DMS153 (cell line): ENCODE data around the gene HOXC6.

ENCODE experiments used
- DNase-seq: peaks from one replicate; lab custom pipeline; 2025; lab: John Stamatoyannopoulos, UW

The HOXC6 gene

GRCh38 chr12:54002915-54003389 is 25.3 kb upstream of the HOXC6 start:
- no peak for DNase-seq

GRCh38 chr12:54003625-54004024 is 24.6 kb upstream of the HOXC6 start:
- DNase-seq: no peak

GRCh38 chr12:54004063-54004840 is 24.0 kb upstream of the HOXC6 start:
- no peak for DNase-seq

DNA sequence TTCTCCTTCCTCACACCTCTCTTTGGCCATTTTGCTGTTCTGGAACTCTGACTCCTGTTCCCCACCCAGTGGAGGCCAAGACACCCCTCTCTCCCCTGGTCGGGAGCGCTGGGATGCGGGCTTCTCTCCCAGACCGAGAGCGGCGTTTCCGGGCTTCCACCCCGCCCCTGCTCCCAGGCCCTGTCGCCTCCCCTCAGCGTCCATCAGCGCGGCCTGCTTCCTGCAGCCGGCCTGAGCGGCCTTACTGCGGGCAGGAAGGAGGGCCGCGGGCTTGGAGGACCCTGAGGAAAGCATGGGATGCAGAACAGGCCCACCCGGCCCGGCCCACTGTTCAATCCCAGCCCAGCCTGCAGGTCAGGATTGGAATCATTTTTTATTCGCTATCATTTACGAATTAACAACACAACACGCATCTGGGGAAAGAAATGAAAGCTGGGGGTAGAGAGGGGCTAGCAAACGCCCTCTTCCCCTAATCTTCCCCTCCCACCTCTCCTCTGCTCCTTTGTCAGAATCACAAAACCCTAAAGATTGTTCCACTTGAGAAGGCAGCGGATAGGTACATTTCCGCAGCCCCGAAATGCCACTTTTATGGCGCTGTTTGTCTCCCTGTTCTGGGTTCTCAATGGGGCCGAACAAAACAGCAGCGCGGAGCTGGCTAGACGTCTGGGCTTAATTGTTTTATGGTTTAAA is 23.3 kb upstream of the HOXC6 start:
- DNase-seq: peak; percentile 13

- DNase-seq: no peak
Observed at GRCh38 chr12:54005531-54005852, 22.7 kb upstream of the HOXC6 start.

DNA sequence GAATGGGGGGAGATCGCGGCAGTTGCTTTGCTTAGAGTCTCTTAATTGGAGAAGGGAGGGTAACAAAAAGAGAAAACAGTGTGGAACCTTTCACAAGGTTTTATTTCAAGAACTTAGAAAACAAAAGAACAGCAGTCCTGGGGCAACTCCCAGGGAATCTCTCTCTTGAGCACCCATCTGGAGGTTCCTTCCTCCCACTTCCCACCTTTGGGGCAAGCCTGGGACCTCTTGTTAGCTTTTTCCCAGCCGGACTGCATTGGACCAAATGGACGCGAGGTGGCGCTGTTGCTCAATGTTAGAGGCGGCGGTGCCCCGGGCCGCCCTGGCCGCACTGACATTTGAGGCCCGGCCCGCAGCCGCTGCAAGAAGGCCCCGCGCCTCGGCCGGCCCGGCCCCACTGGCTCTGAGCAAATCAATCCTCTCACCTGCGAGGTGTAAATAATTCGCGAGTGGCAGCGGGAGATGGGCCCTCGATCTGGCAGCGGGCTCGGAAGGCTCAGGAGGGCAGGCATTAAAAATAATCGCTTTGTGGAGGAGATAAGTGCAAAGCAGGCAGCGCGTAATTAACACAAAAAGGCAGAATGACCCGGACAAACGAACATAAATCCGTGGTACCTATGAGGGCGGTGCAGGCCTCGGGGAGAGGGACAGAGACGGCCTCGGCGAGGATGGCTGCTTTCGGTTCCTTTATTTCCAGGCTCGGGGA is 22.2 kb upstream of the HOXC6 start:
- peak; percentile 20 for DNase-seq

DNA sequence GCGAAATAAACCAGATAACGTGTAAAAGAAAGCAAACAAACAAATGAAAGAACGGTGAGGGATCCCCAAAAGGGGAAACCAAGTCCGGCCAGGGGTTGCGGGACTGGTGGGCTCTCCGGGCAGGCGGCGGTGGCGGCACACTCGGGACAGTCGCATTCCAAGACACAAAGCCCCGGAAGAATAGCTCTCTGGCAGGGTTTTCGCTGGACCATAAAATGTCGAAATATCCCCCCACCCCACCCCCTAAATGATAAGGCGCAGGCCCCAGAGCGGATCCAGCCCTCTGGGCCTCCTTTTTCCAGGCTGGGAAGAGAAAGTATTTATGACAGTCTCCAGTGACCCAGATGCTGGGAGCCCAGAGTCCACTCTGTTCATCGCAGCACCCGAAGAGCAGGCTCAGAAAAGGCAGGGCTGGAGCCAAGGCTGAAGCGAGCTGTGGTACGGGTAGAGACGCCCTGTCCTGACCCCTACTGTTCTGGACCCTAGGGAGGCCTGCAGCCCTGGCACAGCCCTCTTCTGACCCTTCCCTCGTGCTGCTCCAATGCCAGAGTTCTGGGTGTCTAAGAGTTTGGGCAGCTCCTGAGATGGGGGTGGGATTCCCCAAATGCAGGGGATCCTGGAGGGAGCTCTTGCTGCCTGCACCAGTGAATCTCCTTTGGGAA is 21.6 kb upstream of the HOXC6 start:
- DNase-seq: no peak

DNA sequence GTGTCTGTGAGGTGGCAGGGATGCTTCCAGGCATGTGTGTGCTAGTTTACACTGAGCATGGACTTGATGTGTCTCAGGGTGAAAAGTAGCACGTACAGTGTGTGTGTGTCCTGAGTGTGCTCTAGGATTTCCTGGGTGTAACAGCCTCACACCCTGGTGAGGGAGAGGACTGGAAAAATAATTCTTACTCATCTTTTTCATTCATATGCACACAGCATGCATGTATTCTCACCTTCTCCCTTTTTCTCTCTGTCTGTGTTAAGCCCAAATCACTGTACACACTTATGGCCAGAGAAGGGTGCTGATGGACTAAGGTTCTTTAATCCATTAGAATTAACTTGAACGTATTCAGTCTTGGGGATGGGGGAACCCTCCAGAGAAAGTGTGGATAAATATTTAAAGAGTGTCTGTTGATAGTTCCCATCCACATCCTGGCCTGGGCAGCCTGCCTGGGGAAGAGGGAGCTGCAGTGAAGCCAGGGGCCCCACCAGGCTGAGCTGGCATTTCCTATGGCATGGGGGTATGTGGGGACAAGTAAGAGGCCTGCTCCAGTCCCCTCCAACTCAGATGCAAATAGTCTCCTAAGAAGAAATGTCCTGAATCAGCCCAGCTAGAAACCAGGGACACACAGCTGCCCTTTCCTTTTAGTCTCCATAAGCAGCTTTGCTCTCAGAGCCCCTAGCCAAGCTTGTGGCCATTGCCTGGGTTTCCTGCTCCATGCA is 20.5 kb upstream of the HOXC6 start:
- DNase-seq: no peak

- DNase-seq: no peak
Observed at GRCh38 chr12:54008260-54008552, 20.0 kb upstream of the HOXC6 start.

DNA sequence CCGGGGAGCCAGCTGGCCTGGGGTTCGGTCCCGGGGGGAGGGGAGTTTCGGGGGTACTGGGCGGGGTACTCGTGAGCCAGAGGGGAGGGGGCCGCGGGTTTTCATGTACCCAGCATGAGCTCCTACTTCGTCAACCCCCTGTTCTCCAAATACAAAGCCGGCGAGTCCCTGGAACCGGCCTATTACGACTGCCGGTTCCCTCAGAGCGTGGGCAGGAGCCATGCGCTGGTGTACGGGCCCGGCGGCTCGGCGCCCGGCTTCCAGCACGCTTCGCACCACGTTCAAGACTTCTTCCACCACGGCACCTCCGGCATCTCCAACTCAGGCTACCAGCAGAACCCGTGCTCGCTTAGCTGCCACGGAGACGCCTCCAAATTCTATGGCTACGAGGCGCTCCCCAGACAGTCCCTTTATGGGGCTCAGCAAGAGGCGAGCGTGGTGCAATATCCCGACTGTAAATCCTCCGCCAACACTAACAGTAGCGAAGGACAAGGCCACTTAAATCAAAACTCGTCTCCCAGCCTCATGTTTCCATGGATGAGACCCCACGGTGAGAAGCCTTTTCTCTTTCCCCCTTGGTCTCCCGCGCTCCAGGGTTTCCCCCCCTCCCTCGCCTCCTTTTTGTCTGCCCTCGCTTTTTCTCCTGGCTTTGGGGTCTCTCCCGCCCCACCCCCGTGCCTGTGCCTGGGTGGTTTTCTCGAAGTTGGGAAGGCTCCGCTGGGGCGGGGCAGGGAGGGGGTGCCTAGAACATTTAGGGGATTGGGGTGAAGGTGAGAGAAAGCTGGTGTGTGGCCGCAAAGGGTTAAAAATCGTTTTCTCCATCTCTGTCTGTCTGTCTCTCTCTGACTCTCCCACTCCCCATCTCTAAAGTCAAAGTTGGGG is 18.8 kb upstream of the HOXC6 start:
- DNase-seq: no peak

DNA sequence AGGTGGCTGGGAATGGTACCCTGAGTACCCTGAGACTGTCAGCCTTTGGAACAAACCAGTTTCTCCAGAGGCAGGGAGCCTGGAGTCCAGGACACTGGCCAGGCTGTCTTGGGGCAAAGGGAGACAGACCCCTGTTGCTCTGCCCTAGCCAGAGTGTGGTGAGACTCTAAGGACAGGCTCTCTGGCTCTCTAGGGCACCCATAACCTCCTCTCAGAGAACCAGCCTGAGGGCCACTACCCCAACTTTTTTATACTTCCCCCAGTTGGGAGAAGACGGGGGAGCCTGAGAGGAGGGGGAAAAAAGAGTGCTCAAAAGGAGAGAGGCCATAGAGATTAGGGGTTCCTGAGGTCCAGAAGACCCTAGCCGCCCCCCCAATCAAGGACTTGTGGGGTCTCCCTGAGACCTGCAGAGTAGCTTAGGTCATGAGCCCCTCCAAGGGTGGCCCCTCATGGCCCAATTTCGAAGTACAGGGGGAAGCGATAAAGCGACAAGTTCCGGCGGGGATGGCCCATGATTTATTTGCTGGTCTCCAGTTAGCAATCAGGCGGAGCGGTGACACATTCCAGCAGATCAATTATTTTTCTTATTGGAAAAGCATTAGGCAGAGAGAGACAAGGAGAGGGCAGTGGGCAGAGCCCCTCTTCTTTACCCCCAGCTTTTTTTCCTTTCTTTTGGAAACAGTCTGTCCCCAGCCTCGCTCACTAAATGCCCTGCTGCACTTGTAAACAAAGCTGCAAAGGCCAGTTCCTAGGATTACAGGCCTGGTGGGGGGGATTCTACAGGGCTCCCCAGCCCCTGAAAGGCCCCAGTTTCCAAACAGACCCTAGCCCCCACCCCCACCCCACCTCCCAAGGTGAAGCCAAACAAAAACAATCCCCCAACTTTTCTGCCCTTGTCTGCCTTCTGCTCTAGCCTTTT is 17.9 kb upstream of the HOXC6 start:
- no peak for DNase-seq

DNA sequence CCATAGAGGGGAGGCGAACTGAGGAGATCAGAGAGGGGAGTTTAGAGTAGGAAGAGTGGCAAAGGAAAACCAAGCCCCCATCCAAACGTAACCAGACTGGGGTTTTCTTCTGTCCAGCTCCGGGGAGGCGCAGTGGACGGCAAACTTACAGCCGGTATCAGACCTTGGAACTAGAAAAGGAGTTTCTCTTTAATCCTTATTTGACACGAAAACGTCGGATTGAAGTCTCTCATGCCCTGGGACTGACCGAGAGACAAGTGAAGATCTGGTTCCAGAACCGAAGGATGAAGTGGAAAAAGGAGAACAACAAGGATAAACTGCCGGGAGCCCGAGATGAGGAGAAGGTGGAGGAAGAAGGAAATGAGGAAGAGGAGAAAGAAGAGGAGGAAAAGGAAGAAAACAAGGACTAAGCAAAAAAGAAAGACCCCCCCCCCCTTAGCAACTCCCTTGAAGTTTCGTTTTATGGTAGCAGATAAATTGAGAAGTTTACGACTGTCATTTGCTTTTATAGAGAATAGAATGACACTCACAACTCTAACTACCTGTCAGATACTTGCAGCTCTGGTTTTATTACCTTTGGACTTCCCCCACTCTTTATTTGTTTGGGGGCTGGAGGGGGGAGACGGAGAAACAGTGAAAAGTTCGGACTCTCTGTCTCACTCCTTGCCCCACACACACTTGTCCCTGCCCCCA is 17.1 kb upstream of the HOXC6 start:
- no peak for DNase-seq

- DNase-seq: no peak
Observed at GRCh38 chr12:54011665-54012532, 16.3 kb upstream of the HOXC6 start.

DNA sequence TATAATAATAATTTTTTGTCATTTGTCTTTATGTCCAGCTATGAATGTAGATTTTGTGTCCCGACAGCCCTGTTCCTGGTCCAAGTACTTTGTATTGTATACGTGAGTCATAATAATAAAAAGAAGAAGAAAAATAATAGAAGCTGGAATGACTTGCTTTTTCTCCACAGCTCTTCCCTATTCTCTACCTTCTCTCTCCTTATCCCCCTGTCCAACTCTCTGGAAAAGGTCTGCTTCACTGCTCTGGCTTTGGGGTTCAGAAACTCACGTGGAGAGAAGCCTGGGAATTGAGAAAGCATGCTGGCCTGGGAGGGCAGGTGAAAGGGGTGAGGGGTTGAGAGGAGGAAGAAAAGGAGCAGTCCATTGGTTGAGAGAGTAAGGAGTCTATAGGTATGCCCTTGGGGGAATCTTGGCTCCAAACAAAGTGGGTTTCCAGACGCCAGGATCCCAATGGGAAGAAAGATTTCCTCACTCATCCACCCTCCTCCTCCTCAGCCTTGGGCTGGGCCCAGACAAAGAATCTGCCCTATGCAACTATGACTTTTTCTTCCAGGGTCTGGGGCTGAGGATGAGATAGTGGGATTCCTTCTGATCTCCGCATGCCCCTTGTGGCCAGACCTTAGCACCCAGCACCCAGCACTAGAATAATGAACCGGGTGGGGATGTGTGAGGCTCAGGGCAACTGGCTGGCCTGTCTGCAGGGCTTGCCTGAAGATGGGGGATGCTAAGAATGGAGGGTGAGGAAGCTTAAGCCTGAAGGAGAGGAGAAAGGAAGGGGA is 15.4 kb upstream of the HOXC6 start:
- DNase-seq: no peak

DNA sequence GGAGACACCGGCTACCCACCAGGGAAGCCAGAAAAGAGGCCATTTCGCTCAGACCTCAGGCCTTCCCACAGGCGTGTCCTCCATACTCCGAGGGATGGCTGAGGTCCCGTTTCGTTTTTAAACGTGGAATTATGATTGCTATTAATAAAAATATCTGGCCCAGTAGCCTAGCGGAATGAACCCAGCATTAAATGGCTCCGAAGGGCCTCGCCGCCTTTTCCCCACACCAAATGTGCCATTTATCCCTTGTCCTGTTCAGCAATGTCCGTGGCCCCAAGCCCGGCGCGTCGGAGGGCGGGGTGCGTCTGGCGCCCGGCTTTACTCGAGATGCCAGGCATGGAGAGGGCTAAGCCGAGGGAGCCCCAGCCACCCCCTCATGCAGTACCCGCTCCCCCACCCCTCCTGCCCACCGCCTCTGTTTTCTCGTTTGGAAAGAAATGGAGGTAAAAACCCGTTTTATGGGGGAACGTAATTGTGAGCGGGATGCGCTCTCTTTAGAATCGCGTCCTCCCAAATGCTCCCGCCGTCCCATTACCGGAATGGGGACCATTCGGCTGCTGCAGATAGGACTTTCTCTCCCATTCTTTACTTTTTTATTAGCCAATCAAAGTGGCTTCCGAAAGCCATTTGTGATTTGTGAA is 13.7 kb upstream of the HOXC6 start:
- no peak for DNase-seq

DNA sequence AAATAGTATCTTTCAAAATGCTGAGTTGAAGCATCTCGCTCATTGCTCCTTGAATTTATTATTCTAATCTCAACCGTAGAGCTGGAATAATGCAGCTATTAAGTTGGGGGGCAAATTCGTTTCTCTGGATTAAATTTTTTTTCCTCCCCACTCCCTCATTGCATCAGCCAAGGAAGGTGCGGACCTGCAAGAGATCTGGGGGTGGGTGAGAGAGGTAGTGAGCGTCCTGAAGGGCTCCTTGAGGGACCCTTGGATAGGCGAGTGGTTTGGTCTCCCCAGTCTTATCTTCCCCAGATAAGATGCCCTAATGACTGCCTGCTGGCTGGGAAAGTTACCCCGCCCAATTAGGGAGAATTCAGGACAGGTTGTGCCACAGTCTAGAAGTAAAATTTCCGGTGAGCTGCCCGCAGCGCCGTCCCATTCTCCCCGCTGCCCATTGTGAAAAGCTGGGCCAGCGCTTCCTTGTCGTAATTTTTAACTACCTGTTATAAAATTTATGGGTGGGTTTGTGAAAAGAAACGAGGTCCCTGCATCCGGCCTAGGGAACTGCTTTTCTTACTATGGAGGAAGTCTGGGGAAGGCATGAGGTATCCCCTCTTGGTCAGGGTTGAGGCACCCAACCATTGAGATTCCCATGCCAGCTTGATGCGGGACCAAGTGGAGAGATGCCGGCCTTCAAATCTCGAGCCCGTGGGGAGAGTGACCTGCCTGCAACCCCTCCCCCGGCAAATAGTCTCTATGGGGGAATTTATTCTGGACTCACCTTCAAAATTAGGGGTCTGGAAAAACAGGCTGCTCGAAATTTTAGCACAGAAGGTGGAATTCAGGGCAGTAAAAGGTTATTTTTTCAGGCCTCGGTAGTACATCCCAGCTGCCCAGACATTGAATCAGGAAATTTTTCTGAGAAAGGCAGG is 13.0 kb upstream of the HOXC6 start:
- DNase-seq: no peak
